Endothelial cell of umbilical vein (primary cell): Measurements from ENCODE around the gene NDUFS1. TPM values are rescaled to one million over a fixed set of nuclear protein-coding genes. Genes with fewer than 3 reads are reported as not detected.

Experiments used
- BruUV-seq: library from RNA; stranded (reverse); fragments of 400-500 nt; replicated peaks from 2 replicates; lab custom pipeline; 2021; lab: Mats Ljungman, UMichigan
- CTCF ChIA-PET: fragments of 300-600, 350-600 bp; sonication (Branson Sonifier 250); formaldehyde crosslinking; loops from one replicate; lab custom pipeline; 2021; ENCODE audit warnings: antibody characterized with exemption, inconsistent platforms; lab: Charles Lee
- POLR2A ChIA-PET: fragments of 300-600, 350-600 bp; sonication (Branson Sonifier 250); formaldehyde crosslinking; loops from one replicate; lab custom pipeline; 2021; ENCODE audit warnings: antibody characterized with exemption, inconsistent platforms; lab: Charles Lee
- DNase-seq: peaks from one replicate; pipeline ENCODE4 v3.0.0-alpha.2; 2011; ENCODE audit warnings: low read depth, low spot score
- FAIRE-seq: peaks from 2 replicates; lab custom pipeline; 2011; peaks lifted over from hg19 to GRCh38; lab: Jason Lieb, UNC
- H2AFZ ChIP-seq: 2 replicates; pipeline ENCODE4 v1.6.0; 2012; ENCODE audit warnings: low read depth, low read length, control low read depth, inconsistent platforms
- H3K27ac ChIP-seq: 2 replicates; pipeline ENCODE4 v1.5.1; 2011; ENCODE audit warnings: low read depth, mild to moderate bottlenecking, control low read depth, low read length, moderate library complexity; ENCODE audit not compliant: insufficient read depth
- H3K27me3 ChIP-seq, 2 experiments: 2 replicates each; pipeline versions ENCODE4 v1.6.0 to v1.6.1; 2011; ENCODE audit warnings: low read length in 2 of 2, mixed read lengths in 1 of 2; ENCODE audit not compliant: control insufficient read depth in 2 of 2, insufficient read depth in 2 of 2
- H3K36me3 ChIP-seq, 2 experiments: 2 replicates in 1 of 2; 3 replicates in 1 of 2; pipeline ENCODE4 v1.5.1; 2011; ENCODE audit warnings: low read length in 2 of 2, mild to moderate bottlenecking in 1 of 2, moderate library complexity in 1 of 2; ENCODE audit not compliant: control insufficient read depth in 2 of 2, insufficient read depth in 2 of 2; ENCODE audit errors: extremely low read depth in 1 of 2
- H3K4me1 ChIP-seq: 3 replicates; pipeline ENCODE4 v1.5.1; 2011; ENCODE audit warnings: mild to moderate bottlenecking, low read length; ENCODE audit not compliant: control insufficient read depth, insufficient read depth; ENCODE audit errors: extremely low read depth
- H3K4me2 ChIP-seq: 2 replicates; pipeline ENCODE4 v1.6.1; 2011; ENCODE audit warnings: low read length, control low read depth, mixed read lengths; ENCODE audit not compliant: insufficient read depth
- H3K4me3 ChIP-seq, 3 experiments: fragments of 200-600 bp in 1 of 3; sonication (generic), shearing (Covaris generic) in 1 of 3; replicated peaks in 1 of 3; 2 replicates each; pipeline ENCODE4 v1.5.1; 2011 to 2016; ENCODE audit warnings: control low read depth in 3 of 3, low read length in 3 of 3, mild to moderate bottlenecking in 2 of 3, inconsistent platforms in 1 of 3, low read depth in 1 of 3, moderate library complexity in 1 of 3; ENCODE audit not compliant: insufficient read depth in 1 of 3
- H3K79me2 ChIP-seq: 2 replicates; pipeline ENCODE4 v1.6.0; 2012; ENCODE audit warnings: low read length, inconsistent platforms; ENCODE audit not compliant: control insufficient read depth, insufficient read depth
- H3K9ac ChIP-seq: replicated peaks from 2 replicates; pipeline ENCODE3; 2011; ENCODE audit warnings: low read length, control low read depth; ENCODE audit not compliant: insufficient read depth; ENCODE audit errors: extremely low read depth
- H3K9me1 ChIP-seq: replicated peaks from 3 replicates; pipeline ENCODE4 v1.6.0; 2011; ENCODE audit warnings: mild to moderate bottlenecking, low read length; ENCODE audit not compliant: control insufficient read depth, insufficient read depth; ENCODE audit errors: extremely low read depth
- H3K9me3 ChIP-seq: replicated peaks from 2 replicates; pipeline ENCODE4 v1.5.1; 2012; ENCODE audit warnings: low read length, inconsistent platforms; ENCODE audit not compliant: control insufficient read depth, insufficient read depth
- H4K20me1 ChIP-seq: replicated peaks from 2 replicates; pipeline ENCODE3; 2011; ENCODE audit warnings: mild to moderate bottlenecking, low read length; ENCODE audit not compliant: control insufficient read depth, insufficient read depth; ENCODE audit errors: extremely low read depth
- CTCF ChIP-seq, 2 donors: IDR thresholded peaks; 1 replicate in 1 of 2; 2 replicates in 1 of 2; pipeline ENCODE4 v1.5.1; 2011; ENCODE audit warnings: low read length in 2 of 2, mild to moderate bottlenecking in 2 of 2, moderate library complexity in 2 of 2, control low read depth in 1 of 2, inconsistent platforms in 1 of 2, low read depth in 1 of 2; ENCODE audit not compliant: insufficient read depth in 1 of 2; ENCODE audit errors: extremely low read depth in 1 of 2
- EZH2 ChIP-seq: IDR thresholded peaks from 2 replicates; pipeline ENCODE4 v1.6.1; 2012; ENCODE audit warnings: borderline replicate concordance, low read depth, mild to moderate bottlenecking, moderate library complexity, low read length, inconsistent platforms; ENCODE audit not compliant: severe bottlenecking
- FOS ChIP-seq: IDR thresholded peaks from 2 replicates; pipeline ENCODE4 v1.6.1; 2011; ENCODE audit warnings: mild to moderate bottlenecking, low read length, moderate library complexity, borderline replicate concordance; ENCODE audit not compliant: insufficient read depth
- GATA2 ChIP-seq: IDR thresholded peaks from 2 replicates; pipeline ENCODE4 v1.7.0; 2011; ENCODE audit warnings: low read depth, mild to moderate bottlenecking, moderate library complexity, mixed read lengths, low read length; ENCODE audit not compliant: insufficient read length, insufficient read depth
- JUN ChIP-seq: IDR thresholded peaks from 2 replicates; pipeline ENCODE4 v1.6.1; 2011; ENCODE audit warnings: borderline replicate concordance, low read depth; ENCODE audit not compliant: insufficient read length, insufficient read depth
- MAX ChIP-seq: IDR thresholded peaks from 2 replicates; pipeline ENCODE4 v1.6.1; 2011; ENCODE audit not compliant: insufficient read depth, insufficient read length
- MYC ChIP-seq: IDR thresholded peaks from one replicate; pipeline ENCODE4 v1.6.1; 2011; ENCODE audit warnings: mild to moderate bottlenecking, low read depth, low read length
- POLR2A ChIP-seq: IDR thresholded peaks from 2 replicates; pipeline ENCODE4 v1.6.1; 2012; ENCODE audit warnings: low read depth, mild to moderate bottlenecking, control low read depth, low read length
- POLR2AphosphoS5 ChIP-seq: IDR thresholded peaks from 2 replicates; pipeline ENCODE4 v1.6.1; 2012; ENCODE audit warnings: low read depth, mild to moderate bottlenecking, control low read depth, low read length, moderate library complexity; ENCODE audit not compliant: insufficient read depth
- dilution Hi-C: fragments of 300-500 bp; cut with MboI; formaldehyde crosslinking; loops from one replicate; pipeline ENCODE4 v1.15.0; 2019; ENCODE audit warnings: low sequenced_read_pairs; ENCODE audit not compliant: extremely low pct_ligation_motif_present
- intact Hi-C: fragments of 100-400 bp; cut with micrococcal nuclease; formaldehyde crosslinking; loops from one replicate; pipeline ENCODE4 v1.10.0; 2022
- polyA plus RNA-seq, 4 experiments: library from polyadenylated mRNA; depleted of rRNA in 3 of 4; stranded (reverse) in 3 of 4; unstranded in 1 of 4; fragments of >200 nt; gene quantifications; 2 replicates each; pipeline versions ENCODE4 v1.2.1 to v1.2.3, GENCODE V29; 2011 to 2012; ENCODE audit warnings: missing spikeins in 1 of 4
- total RNA-seq: library from RNA; stranded (reverse); gene quantifications from 2 replicates; pipeline ENCODE4 v1.2.3, GENCODE V29; 2021

Gene NDUFS1
- total and polyA plus RNA-seq, 2 donors (not counting 3 experiments of a cell fraction or from before 2014, with no cell fraction given), result 49.8 to 93.2 TPM

DNA sequence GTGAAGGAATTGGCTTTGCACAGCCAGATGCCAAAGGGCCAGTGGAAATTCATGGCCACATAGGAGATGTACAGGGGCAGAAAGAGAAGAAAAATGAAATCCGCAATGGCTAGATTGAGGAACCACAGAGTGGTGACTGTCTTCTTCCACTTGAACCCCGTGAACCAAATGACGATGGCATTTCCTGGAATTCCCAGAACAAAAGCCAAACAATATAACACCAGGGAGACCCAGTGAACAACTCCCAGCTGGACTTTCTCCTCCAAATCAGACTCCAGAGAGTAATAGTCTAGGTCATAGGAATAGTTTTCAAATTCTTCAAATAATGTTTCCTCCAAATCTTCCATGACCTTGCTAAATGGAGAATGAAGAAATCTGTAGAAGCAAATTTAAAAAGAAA is 17.7 kb upstream of the NDUFS1 start:
- H2AFZ ChIP-seq, result no peak overlapping the region
- no peaks in the 10 kb centered on the region for H3K27me3 ChIP-seq
- H3K36me3 ChIP-seq, result no peaks in the 10 kb centered on the region
- H4K20me1 ChIP-seq, result no peaks in the 10 kb centered on the region
- H3K4me3 ChIP-seq, result no peak overlapping the region
- H3K9me1 ChIP-seq, result no peaks in the 10 kb centered on the region
- H3K27ac ChIP-seq, result no peak overlapping the region
- no peaks in the 10 kb centered on the region for H3K79me2 ChIP-seq
- intact Hi-C loops (no loop called here), dilution Hi-C loops (no loop called here)
- H3K4me2 ChIP-seq, result no peak overlapping the region
- no peak overlapping the region for H3K9ac ChIP-seq
- no peak for FAIRE-seq
- H3K4me1 ChIP-seq, result peaks cover 4% of the 10 kb centered on the region
- TF ChIP-seq JUN (no peak), FOS (no peak), CTCF (IDR thresholded peaks at IDR 0.05; ENCODE audit: extremely low read depth in 1 of 2, insufficient read depth in 1 of 2, low read depth in 1 of 2, low read length in 2 of 2) (no peak), MYC (no peak), POLR2A (no peak), EZH2 (no peak), GATA2 (no peak), POLR2AphosphoS5 (no peak), MAX (no peak)
- DNase-seq, result peak; percentile 46
- ChIA-PET CTCF (no interaction called here), POLR2A (no interaction called here)
- no peaks in the 10 kb centered on the region for H3K9me3 ChIP-seq
- no TSS peak for BruUV-seq
